Dedifferentiated amniotic fluid mesenchymal stem cell (primary cell): ENCODE measurements around the gene NADSYN1.

Source experiments
- DNase-seq: peaks from one replicate; pipeline ENCODE4 v3.0.0-alpha.2; 2016; ENCODE audit errors: extremely low spot score

NADSYN1 gene

DNA sequence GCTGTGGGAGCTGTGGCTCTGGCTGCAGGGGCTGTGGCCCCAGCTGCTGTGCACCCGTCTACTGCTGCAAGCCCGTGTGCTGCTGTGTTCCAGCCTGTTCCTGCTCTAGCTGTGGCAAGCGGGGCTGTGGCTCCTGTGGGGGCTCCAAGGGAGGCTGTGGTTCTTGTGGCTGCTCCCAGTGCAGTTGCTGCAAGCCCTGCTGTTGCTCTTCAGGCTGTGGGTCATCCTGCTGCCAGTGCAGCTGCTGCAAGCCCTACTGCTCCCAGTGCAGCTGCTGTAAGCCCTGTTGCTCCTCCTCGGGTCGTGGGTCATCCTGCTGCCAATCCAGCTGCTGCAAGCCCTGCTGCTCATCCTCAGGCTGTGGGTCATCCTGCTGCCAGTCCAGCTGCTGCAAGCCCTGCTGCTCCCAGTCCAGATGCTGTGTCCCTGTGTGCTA, 95.7 kb downstream of the NADSYN1 start:
- DNase-seq, result no peak
